Measurements from ENCODE around the gene C1QTNF2. TPM values are rescaled to one million over a fixed set of nuclear protein-coding genes. Genes with fewer than 3 reads are reported as not detected.
A peak's percentile ranks its signal among the peaks of the same experiment; 100 is the strongest.

C1QTNF2 gene, protein sequence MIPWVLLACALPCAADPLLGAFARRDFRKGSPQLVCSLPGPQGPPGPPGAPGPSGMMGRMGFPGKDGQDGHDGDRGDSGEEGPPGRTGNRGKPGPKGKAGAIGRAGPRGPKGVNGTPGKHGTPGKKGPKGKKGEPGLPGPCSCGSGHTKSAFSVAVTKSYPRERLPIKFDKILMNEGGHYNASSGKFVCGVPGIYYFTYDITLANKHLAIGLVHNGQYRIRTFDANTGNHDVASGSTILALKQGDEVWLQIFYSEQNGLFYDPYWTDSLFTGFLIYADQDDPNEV
- 0.35 TPM for polyA plus RNA-seq (2013, experiment 1 of 2)
- polyA plus RNA-seq (2013, experiment 2 of 2): 0.38 TPM

- Histone ChIP-seq H3K27ac (ENCODE audit: low read depth, low read length) (no peak within 1 kb of the TSS), H4K5ac (ENCODE audit: low read length) (no peak within 1 kb of the TSS), H2AK5ac (ENCODE audit: low read length) (no peak within 1 kb of the TSS), H3K23ac (ENCODE audit: low read length) (no peak within 1 kb of the TSS), H3K9ac (ENCODE audit: low read length) (peak within 1 kb of the TSS; percentile 38), H3K56ac (ENCODE audit: low read length) (peak within 1 kb of the TSS; percentile 71), H3K79me1 (ENCODE audit: low read length) (no peaks in the 10 kb centered on the region), H3K4me3 (ENCODE audit: low read length) (peak within 1 kb of the TSS; percentile 14), H3K4me1 (ENCODE audit: control insufficient read depth, low read depth, low read length) (peaks cover 3% of the 10 kb centered on the region), H3K27me3 (ENCODE audit: insufficient read depth, low read length, poor library complexity) (peaks cover 8% of the 10 kb centered on the region), H2BK5ac (ENCODE audit: low read length) (no peak within 1 kb of the TSS), H3K36me3 (ENCODE audit: control insufficient read depth, insufficient read depth, low read length) (no peaks in the 10 kb centered on the region), H2BK15ac (replicated peaks; ENCODE audit: low read depth) (no peak within 1 kb of the TSS), H3K18ac (ENCODE audit: low read length) (no peak within 1 kb of the TSS), H3K4me2 (ENCODE audit: low read length) (peak within 1 kb of the TSS; percentile 54), H4K8ac (ENCODE audit: low read depth, low read length) (no peak within 1 kb of the TSS), H2BK120ac (ENCODE audit: low read depth, low read length) (no peak within 1 kb of the TSS), H3K4ac (ENCODE audit: low read depth, low read length) (no peak within 1 kb of the TSS), H3K79me2 (ENCODE audit: control insufficient read depth, insufficient read depth, low read length) (no peaks in the 10 kb centered on the region)
- peak; percentile 80 for DNase-seq
- no CpG with 5 or more reads among the region's 45 CpGs for WGBS (ENCODE audit: extremely low coverage, insufficient coverage, low lambda C conversion rate)
These were observed at the start of gene C1QTNF2 for GRCh38 chr5:160369990-160370712. Gene C1QTNF2 (minus strand): TSS chr5:160370626. CDS start chr5:160355011, 15,615 bp downstream.

DNA sequence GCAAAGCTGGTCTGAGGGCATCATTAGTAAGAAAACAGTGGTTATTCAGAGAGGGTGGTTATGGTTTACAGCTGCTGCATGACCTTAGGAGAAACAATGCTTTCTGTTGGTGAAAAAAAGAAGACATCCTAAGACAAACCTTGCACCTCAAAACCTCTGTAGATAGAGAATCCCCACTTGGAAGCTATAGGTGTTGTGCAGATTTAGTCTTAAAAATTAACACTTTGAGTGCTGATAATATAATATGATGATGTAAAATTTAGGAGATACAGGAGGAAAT lies 49.8 kb upstream of the C1QTNF2 start:
- Histone ChIP-seq H3K27ac (ENCODE audit: low read depth, low read length) (no peak overlapping the region), H2BK5ac (ENCODE audit: low read length) (no peak overlapping the region), H2AK5ac (ENCODE audit: low read length) (no peak overlapping the region), H3K4ac (ENCODE audit: low read depth, low read length) (no peak overlapping the region), H4K5ac (ENCODE audit: low read length) (peak overlapping the region; percentile 68), H3K4me2 (ENCODE audit: low read length) (no peak overlapping the region), H3K4me1 (ENCODE audit: control insufficient read depth, low read depth, low read length) (peaks cover 8% of the 10 kb centered on the region), H3K9ac (ENCODE audit: low read length) (peak overlapping the region; percentile 24), H3K4me3 (ENCODE audit: low read length) (no peak overlapping the region), H3K23ac (ENCODE audit: low read length) (no peak overlapping the region), H3K79me1 (ENCODE audit: low read length) (peaks cover 20% of the 10 kb centered on the region), H4K8ac (ENCODE audit: low read depth, low read length) (no peak overlapping the region), H3K27me3 (ENCODE audit: insufficient read depth, low read length, poor library complexity) (no peaks in the 10 kb centered on the region), H2BK15ac (replicated peaks; ENCODE audit: low read depth) (no peak overlapping the region), H3K36me3 (ENCODE audit: control insufficient read depth, insufficient read depth, low read length) (no peaks in the 10 kb centered on the region), H3K79me2 (ENCODE audit: control insufficient read depth, insufficient read depth, low read length) (peaks cover 21% of the 10 kb centered on the region), H3K18ac (ENCODE audit: low read length) (no peak overlapping the region), H2BK120ac (ENCODE audit: low read depth, low read length) (no peak overlapping the region), H3K56ac (ENCODE audit: low read length) (peak overlapping the region; percentile 53)
- no peak for DNase-seq

DNA sequence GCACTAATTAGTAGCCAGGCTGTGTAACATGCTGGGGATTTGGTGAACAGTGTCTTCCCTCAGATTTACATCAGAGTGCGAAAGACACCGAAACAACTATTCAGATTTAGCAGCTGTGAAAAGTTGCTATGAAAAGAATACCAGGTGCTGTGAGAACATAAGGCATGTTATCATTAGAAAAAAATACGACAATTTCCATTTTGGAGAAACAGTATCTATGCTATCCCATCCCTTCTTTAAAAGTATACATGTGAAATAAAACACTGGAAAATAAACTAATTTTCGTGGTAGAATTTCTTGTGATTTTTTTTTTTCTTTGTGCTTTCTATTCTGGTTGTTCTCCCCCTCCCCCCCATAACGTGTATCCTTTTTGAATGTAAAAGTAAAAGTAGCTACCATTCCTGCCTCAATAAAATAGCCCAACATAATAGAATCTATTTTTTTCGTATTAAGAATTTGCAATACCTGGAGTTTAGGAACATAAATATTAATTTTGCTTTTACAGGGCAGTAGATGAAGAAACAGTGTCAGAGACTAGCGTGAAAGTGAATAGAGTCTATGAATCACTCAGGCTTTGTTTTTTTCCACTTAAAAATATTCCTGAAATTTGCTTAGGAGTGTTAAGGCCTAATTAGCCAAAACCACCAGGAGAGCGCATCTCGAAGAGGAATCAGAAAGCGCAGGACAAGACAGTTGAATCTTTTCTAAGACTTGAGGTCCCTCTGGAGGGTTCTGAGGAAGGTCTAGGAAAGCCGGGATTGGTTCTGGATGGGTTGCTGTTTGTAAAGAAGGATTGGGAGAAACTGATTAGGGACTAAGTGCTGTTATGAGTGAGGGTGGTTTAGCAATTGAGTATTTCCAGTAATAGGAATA lies 49.3 kb upstream of the C1QTNF2 start:
- H2BK15ac ChIP-seq (replicated peaks; ENCODE audit: low read depth): no peak overlapping the region
- peaks cover 21% of the 10 kb centered on the region for H3K79me2 ChIP-seq (ENCODE audit: control insufficient read depth, insufficient read depth, low read length)
- no peak overlapping the region for H2BK120ac ChIP-seq (ENCODE audit: low read depth, low read length)
- H3K27ac ChIP-seq (ENCODE audit: low read depth, low read length): peak overlapping the region; percentile 77
- H3K4me3 ChIP-seq (ENCODE audit: low read length): peak overlapping the region; percentile 39
- peak overlapping the region; percentile 94 for H3K4me2 ChIP-seq (ENCODE audit: low read length)
- peak overlapping the region; percentile 68 for H4K5ac ChIP-seq (ENCODE audit: low read length)
- peak overlapping the region; percentile 88 for H3K9ac ChIP-seq (ENCODE audit: low read length)
- H3K56ac ChIP-seq (ENCODE audit: low read length): peak overlapping the region; percentile 83
- DNase-seq: no peak
- H3K18ac ChIP-seq (ENCODE audit: low read length): peak overlapping the region; percentile 72
- H4K8ac ChIP-seq (ENCODE audit: low read depth, low read length): peak overlapping the region; percentile 82
- H3K27me3 ChIP-seq (ENCODE audit: insufficient read depth, low read length, poor library complexity): no peaks in the 10 kb centered on the region
- H2BK5ac ChIP-seq (ENCODE audit: low read length): no peak overlapping the region
- no peak overlapping the region for H3K4ac ChIP-seq (ENCODE audit: low read depth, low read length)
- WGBS (ENCODE audit: extremely low coverage, insufficient coverage, low lambda C conversion rate): no CpG with 5 or more reads among the region's 11 CpGs
- H2AK5ac ChIP-seq (ENCODE audit: low read length): no peak overlapping the region
- H3K79me1 ChIP-seq (ENCODE audit: low read length): peaks cover 19% of the 10 kb centered on the region
- no peak overlapping the region for H3K23ac ChIP-seq (ENCODE audit: low read length)
- no peaks in the 10 kb centered on the region for H3K36me3 ChIP-seq (ENCODE audit: control insufficient read depth, insufficient read depth, low read length)
- H3K4me1 ChIP-seq (ENCODE audit: control insufficient read depth, low read depth, low read length): peaks cover 6% of the 10 kb centered on the region

- DNase-seq: peak; percentile 97
- H3K9ac ChIP-seq (ENCODE audit: low read length): peak within 1 kb of the TSS; percentile 88
- no peak within 1 kb of the TSS for H2AK5ac ChIP-seq (ENCODE audit: low read length)
- H3K4ac ChIP-seq (ENCODE audit: low read depth, low read length): no peak within 1 kb of the TSS
- H3K27ac ChIP-seq (ENCODE audit: low read depth, low read length): peak within 1 kb of the TSS; percentile 77
- H3K4me2 ChIP-seq (ENCODE audit: low read length): peak within 1 kb of the TSS; percentile 94
- no peak within 1 kb of the TSS for H4K5ac ChIP-seq (ENCODE audit: low read length)
- peaks cover 21% of the 10 kb centered on the region for H3K79me2 ChIP-seq (ENCODE audit: control insufficient read depth, insufficient read depth, low read length)
- H3K4me3 ChIP-seq (ENCODE audit: low read length): peak within 1 kb of the TSS; percentile 87
- no peak within 1 kb of the TSS for H2BK15ac ChIP-seq (replicated peaks; ENCODE audit: low read depth)
- WGBS (ENCODE audit: extremely low coverage, insufficient coverage, low lambda C conversion rate): no CpG with 5 or more reads among the region's 48 CpGs
- peak within 1 kb of the TSS; percentile 72 for H3K18ac ChIP-seq (ENCODE audit: low read length)
- H3K56ac ChIP-seq (ENCODE audit: low read length): peak within 1 kb of the TSS; percentile 91
- H3K27me3 ChIP-seq (ENCODE audit: insufficient read depth, low read length, poor library complexity): no peaks in the 10 kb centered on the region
- peak within 1 kb of the TSS; percentile 82 for H4K8ac ChIP-seq (ENCODE audit: low read depth, low read length)
- no peak within 1 kb of the TSS for H2BK120ac ChIP-seq (ENCODE audit: low read depth, low read length)
- no peaks in the 10 kb centered on the region for H3K36me3 ChIP-seq (ENCODE audit: control insufficient read depth, insufficient read depth, low read length)
- peaks cover 6% of the 10 kb centered on the region for H3K4me1 ChIP-seq (ENCODE audit: control insufficient read depth, low read depth, low read length)
- H3K79me1 ChIP-seq (ENCODE audit: low read length): peaks cover 18% of the 10 kb centered on the region
- no peak within 1 kb of the TSS for H2BK5ac ChIP-seq (ENCODE audit: low read length)
- no peak within 1 kb of the TSS for H3K23ac ChIP-seq (ENCODE audit: low read length)
These were observed 48.4 kb upstream of the C1QTNF2 start, which contains the start of gene SLU7 for GRCh38 chr5:160418561-160419457. Gene SLU7 (minus strand): TSS chr5:160419081. CDS start chr5:160415294, 3,787 bp downstream.
